ENCODE data around the gene ARID3C. TPM values are rescaled to one million over a fixed set of nuclear protein-coding genes. Genes with fewer than 3 reads are reported as not detected.

Gene ARID3C
- total RNA-seq, 2 experiments from 2014 or later: 0.38 to 1.9 TPM

DNA sequence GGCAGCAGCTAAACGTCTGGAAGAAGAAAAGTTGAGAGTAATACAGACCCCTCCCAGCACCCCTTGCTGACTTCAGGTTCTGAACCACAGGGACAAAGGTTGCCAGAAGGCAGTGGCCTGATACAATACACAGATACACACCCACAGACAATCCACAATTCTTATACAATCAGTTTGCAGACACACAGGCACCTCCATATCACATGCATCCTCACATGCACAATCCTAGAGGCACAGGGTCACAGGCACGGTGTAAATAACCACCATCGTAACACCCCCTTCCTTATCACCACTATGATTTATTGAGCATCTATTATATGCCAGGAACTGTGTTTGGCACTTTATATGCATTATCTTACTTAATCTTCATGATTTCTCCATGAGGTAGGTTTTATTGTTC lies 47.5 kb downstream of the ARID3C start:
- DNase-seq (ENCODE audit: low spot score): no peak
- no peaks in the 10 kb centered on the region for H3K36me3 ChIP-seq (ENCODE audit: insufficient read depth, low read length)
- no peak for TF ChIP-seq CTCF (conservative IDR thresholded peaks at IDR 0.05; ENCODE audit: low read length)
- no peak for TF ChIP-seq EZH2phosphoT487 (IDR thresholded peaks at IDR 0.05; ENCODE audit: borderline replicate concordance, low read depth, low read length)
- H4K20me1 ChIP-seq (ENCODE audit: insufficient read depth, low read length): no peaks in the 10 kb centered on the region
- H3K4me3 ChIP-seq (ENCODE audit: low read depth, low read length, poor library complexity, severe bottlenecking): no peak overlapping the region
- no peaks in the 10 kb centered on the region for H3K4me1 ChIP-seq (ENCODE audit: insufficient read depth, low read length, poor library complexity, severe bottlenecking)
- H3K79me2 ChIP-seq (ENCODE audit: insufficient read depth, low read depth, low read length): no peaks in the 10 kb centered on the region
- ChIA-PET POLR2A (no interaction called here), CTCF (ENCODE audit: unreplicated experiment) (no interaction called here)
- H2AFZ ChIP-seq (ENCODE audit: low read length): no peak overlapping the region
- intact Hi-C loops (cut with micrococcal nuclease; ENCODE audit: unreplicated experiment): no loop called here
- no peak overlapping the region for H3K4me2 ChIP-seq (ENCODE audit: low read length)
- H3K27ac ChIP-seq (ENCODE audit: low read depth, low read length, poor library complexity, severe bottlenecking): no peak overlapping the region
- H3K9me3 ChIP-seq (ENCODE audit: low read length): no peaks in the 10 kb centered on the region
- no TSS peak for BruUV-seq (replicated peaks)
- no peaks in the 10 kb centered on the region for H3K9me2 ChIP-seq (ENCODE audit: insufficient read depth, low read length)

- CTCF ChIA-PET (ENCODE audit: unreplicated experiment): interaction anchor here (0.5 to 0.9 kb wide), 2 partner anchors 176 to 1489 kb away, joined by 3 read pairs; no protein-coding TSS in a partner anchor
- TF ChIP-seq EZH2phosphoT487 (IDR thresholded peaks at IDR 0.05; ENCODE audit: borderline replicate concordance, low read depth, low read length): no peak
- TF ChIP-seq CTCF (conservative IDR thresholded peaks at IDR 0.05; ENCODE audit: low read length): no peak
- H3K4me3 ChIP-seq (ENCODE audit: low read depth, low read length, poor library complexity, severe bottlenecking): no peak overlapping the region
- no peak overlapping the region for H2AFZ ChIP-seq (ENCODE audit: low read length)
- no peaks in the 10 kb centered on the region for H3K79me2 ChIP-seq (ENCODE audit: insufficient read depth, low read depth, low read length)
- H3K4me2 ChIP-seq (ENCODE audit: low read length): no peak overlapping the region
- no peaks in the 10 kb centered on the region for H3K4me1 ChIP-seq (ENCODE audit: insufficient read depth, low read length, poor library complexity, severe bottlenecking)
- intact Hi-C loops (cut with micrococcal nuclease; ENCODE audit: unreplicated experiment): no loop called here
- DNase-seq (ENCODE audit: low spot score): no peak
- no peaks in the 10 kb centered on the region for H4K20me1 ChIP-seq (ENCODE audit: insufficient read depth, low read length)
- no peaks in the 10 kb centered on the region for H3K9me2 ChIP-seq (ENCODE audit: insufficient read depth, low read length)
- no peaks in the 10 kb centered on the region for H3K9me3 ChIP-seq (ENCODE audit: low read length)
- no TSS peak for BruUV-seq (replicated peaks)
- no peak overlapping the region for H3K27ac ChIP-seq (ENCODE audit: low read depth, low read length, poor library complexity, severe bottlenecking)
- H3K36me3 ChIP-seq (ENCODE audit: insufficient read depth, low read length): no peaks in the 10 kb centered on the region
- POLR2A ChIA-PET: no interaction called here
These were observed 48.5 kb downstream of the ARID3C start for GRCh38 chr9:34580358-34580757.

DNA sequence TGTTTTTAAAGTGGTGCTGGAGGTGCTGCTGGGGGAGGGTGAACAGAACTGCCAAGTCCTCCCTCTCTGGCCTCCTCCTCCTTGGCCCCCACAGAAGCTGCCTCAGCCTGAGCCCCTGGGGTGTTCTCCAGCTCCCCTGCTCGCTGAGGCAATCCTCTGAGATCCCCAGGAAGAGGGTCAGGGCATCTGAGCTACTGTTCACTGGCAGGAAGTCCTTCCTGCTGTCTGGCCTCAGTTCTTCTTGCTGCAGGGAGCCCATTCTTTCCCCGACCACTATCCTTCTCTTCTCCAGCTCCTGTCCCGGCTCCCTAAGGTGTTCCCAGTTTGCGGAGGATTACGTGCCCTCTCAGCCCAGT lies 49.1 kb downstream of the ARID3C start:
- DNase-seq (ENCODE audit: low spot score): no peak
- ChIA-PET POLR2A (no interaction called here), CTCF (ENCODE audit: unreplicated experiment) (interaction anchor here (0.9 kb wide), 1 partner anchor 176 kb away, joined by 3 read pairs; no protein-coding TSS in a partner anchor)
- TF ChIP-seq EZH2phosphoT487 (IDR thresholded peaks at IDR 0.05; ENCODE audit: borderline replicate concordance, low read depth, low read length) (no peak), CTCF (conservative IDR thresholded peaks at IDR 0.05; ENCODE audit: low read length) (no peak)
- Histone ChIP-seq H3K4me2 (ENCODE audit: low read length) (no peak overlapping the region), H2AFZ (ENCODE audit: low read length) (no peak overlapping the region), H4K20me1 (ENCODE audit: insufficient read depth, low read length) (no peaks in the 10 kb centered on the region), H3K4me1 (ENCODE audit: insufficient read depth, low read length, poor library complexity, severe bottlenecking) (no peaks in the 10 kb centered on the region), H3K9me3 (ENCODE audit: low read length) (no peaks in the 10 kb centered on the region), H3K4me3 (ENCODE audit: low read depth, low read length, poor library complexity, severe bottlenecking) (no peak overlapping the region), H3K27ac (ENCODE audit: low read depth, low read length, poor library complexity, severe bottlenecking) (no peak overlapping the region), H3K79me2 (ENCODE audit: insufficient read depth, low read depth, low read length) (no peaks in the 10 kb centered on the region), H3K36me3 (ENCODE audit: insufficient read depth, low read length) (no peaks in the 10 kb centered on the region), H3K9me2 (ENCODE audit: insufficient read depth, low read length) (no peaks in the 10 kb centered on the region)
- intact Hi-C loops (cut with micrococcal nuclease; ENCODE audit: unreplicated experiment): no loop called here
- BruUV-seq (replicated peaks): no TSS peak

Measured in OCI-LY7 (cell line).